ENCODE measurements around the gene COL1A1. TPM values are rescaled to one million over a fixed set of nuclear protein-coding genes. Genes with fewer than 3 reads are reported as not detected.

COL1A1 gene
- total RNA-seq, 1 experiment from 2014 or later, result 4.5 TPM

DNA sequence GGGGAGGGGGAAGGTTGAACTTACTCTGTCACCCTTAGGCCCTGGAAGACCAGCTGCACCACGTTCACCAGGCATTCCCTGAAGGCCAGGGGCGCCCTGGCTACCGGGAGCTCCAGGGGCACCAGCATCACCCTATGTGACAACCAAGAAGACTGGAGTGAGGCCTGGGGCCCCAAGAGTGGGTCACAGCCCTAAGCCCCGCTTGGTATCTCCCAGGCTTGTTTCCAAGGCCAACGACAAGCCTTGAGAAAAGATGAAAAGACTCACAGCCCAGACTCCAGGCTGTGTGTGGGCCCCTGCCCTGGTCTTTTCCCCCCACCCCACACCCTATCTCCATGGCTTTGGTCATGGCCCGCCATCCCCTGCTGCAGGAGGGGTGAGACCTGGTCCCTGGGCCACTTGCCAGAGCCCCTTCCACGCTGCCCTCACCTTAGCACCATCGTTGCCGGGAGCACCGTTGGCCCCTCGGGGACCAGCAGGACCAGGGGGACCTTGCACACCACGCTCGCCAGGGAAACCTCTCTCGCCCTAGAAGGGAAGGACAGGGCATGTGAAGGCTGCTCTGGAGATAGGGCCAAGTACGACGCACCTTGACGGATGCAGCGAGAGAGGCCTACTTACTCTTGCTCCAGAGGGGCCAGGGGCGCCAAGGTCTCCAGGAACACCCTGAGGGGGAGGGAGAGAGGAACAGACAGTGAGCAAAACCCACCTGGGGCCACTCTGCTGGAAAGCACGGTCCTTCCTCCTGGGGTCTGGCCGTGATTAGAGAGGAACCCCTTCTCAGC lies 9.9 kb downstream of the COL1A1 start:
- CTCF ChIA-PET, result interaction anchor here (1.0 to 2.7 kb wide), 4 partner anchors 14 to 22 kb away, joined by 4 to 17 read pairs (median 6); no protein-coding TSS in a partner anchor
- H3K27ac Mint-ChIP-seq (ENCODE audit: low read depth, unreplicated experiment), result no peak overlapping the region
- intact Hi-C loops (cut with micrococcal nuclease), result no loop called here
- no peak for DNase-seq (ENCODE audit: unreplicated experiment)
- BruUV-seq (replicated peaks), result no TSS peak
- TF ChIP-seq, protein P1, sequence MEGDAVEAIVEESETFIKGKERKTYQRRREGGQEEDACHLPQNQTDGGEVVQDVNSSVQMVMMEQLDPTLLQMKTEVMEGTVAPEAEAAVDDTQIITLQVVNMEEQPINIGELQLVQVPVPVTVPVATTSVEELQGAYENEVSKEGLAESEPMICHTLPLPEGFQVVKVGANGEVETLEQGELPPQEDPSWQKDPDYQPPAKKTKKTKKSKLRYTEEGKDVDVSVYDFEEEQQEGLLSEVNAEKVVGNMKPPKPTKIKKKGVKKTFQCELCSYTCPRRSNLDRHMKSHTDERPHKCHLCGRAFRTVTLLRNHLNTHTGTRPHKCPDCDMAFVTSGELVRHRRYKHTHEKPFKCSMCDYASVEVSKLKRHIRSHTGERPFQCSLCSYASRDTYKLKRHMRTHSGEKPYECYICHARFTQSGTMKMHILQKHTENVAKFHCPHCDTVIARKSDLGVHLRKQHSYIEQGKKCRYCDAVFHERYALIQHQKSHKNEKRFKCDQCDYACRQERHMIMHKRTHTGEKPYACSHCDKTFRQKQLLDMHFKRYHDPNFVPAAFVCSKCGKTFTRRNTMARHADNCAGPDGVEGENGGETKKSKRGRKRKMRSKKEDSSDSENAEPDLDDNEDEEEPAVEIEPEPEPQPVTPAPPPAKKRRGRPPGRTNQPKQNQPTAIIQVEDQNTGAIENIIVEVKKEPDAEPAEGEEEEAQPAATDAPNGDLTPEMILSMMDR (IDR thresholded peaks at IDR 0.05; ENCODE audit: unreplicated experiment), result no peak
- no peak overlapping the region for H3K4me3 Mint-ChIP-seq (ENCODE audit: unreplicated experiment)
- POLR2A ChIA-PET, result interaction anchor here (0.9 kb wide), 2 partner anchors 13 kb away, joined by 3 to 4 read pairs; no protein-coding TSS in a partner anchor
- no peaks in the 10 kb centered on the region for H3K4me1 Mint-ChIP-seq (ENCODE audit: insufficient read depth, unreplicated experiment)
- no peaks in the 10 kb centered on the region for H3K9me3 Mint-ChIP-seq (ENCODE audit: unreplicated experiment)
- H3K27me3 Mint-ChIP-seq (ENCODE audit: insufficient read depth, unreplicated experiment), result no peaks in the 10 kb centered on the region
- H3K36me3 Mint-ChIP-seq (ENCODE audit: insufficient read depth, unreplicated experiment), result peaks cover 12% of the 10 kb centered on the region

DNA sequence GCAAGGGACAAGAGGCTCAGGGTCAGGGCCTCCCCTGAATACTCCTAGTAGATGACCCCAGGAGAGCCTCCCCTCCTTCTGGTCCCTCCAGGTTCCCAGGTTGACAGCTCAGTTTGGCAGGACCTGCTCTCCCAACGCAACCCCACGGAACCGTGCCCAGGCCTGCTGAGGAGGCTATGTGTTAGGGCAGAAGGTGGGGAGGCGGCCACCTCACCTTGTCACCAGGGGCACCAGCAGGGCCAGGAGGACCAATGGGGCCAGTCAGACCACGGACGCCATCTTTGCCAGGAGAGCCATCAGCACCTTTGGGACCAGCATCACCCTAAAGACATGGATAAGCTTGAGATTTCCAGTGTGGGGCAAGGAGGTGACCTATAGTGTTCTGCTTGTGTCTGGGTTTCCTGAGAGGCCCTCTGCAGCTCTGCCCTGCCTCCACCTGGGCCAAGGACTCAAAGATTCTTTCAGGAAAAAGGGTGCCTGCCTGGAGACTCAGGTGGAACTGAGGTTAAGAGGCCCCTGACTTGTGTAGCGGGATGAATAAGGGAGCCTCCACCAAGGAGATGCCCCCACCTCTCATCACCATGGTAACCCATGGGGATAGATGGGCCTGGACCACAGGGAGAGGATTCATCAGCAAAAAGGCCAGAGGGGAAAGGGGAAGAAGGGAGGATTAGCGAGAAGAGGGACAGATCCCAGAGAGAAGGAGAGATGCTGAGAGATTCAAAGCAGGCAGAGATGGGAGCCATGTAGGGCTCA lies 10.7 kb downstream of the COL1A1 start:
- TF ChIP-seq, protein P1 (IDR thresholded peaks at IDR 0.05; ENCODE audit: unreplicated experiment), result no peak
- Mint-ChIP-seq H3K4me1 (ENCODE audit: insufficient read depth, unreplicated experiment) (no peaks in the 10 kb centered on the region), H3K9me3 (ENCODE audit: unreplicated experiment) (no peaks in the 10 kb centered on the region), H3K36me3 (ENCODE audit: insufficient read depth, unreplicated experiment) (peaks cover 12% of the 10 kb centered on the region), H3K27me3 (ENCODE audit: insufficient read depth, unreplicated experiment) (no peaks in the 10 kb centered on the region), H3K27ac (ENCODE audit: low read depth, unreplicated experiment) (no peak overlapping the region), H3K4me3 (ENCODE audit: unreplicated experiment) (no peak overlapping the region)
- intact Hi-C loops (cut with micrococcal nuclease), result no loop called here
- no peak for DNase-seq (ENCODE audit: unreplicated experiment)
- POLR2A ChIA-PET, result interaction anchor here (0.9 kb wide), 1 partner anchor 13 kb away, joined by 3 read pairs; no protein-coding TSS in a partner anchor
- CTCF ChIA-PET, result interaction anchor here (0.8 to 2.7 kb wide), 5 partner anchors 10 to 106 kb away, joined by 3 to 17 read pairs (median 4); no protein-coding TSS in a partner anchor
- no TSS peak for BruUV-seq (replicated peaks)

DNA sequence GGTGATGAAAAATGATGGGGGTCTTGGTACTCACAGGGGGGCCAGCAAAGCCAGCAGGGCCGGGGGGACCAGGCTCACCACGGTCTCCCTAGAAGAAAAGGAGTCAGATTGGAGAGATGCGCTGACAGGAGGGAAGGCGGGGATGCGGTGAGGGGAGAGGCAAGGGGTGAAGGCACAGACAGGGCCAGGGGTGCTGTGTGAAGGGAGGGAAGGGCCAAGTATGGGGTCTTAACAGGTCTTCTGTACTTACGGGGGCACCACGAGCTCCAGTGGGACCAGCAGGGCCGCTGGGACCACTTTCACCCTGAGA lies 11.2 kb downstream of the COL1A1 start:
- CTCF ChIA-PET, result interaction anchor here (0.8 to 2.7 kb wide), 4 partner anchors 9 to 107 kb away, joined by 3 to 17 read pairs (median 4); no protein-coding TSS in a partner anchor
- Mint-ChIP-seq H3K27me3 (ENCODE audit: insufficient read depth, unreplicated experiment) (no peaks in the 10 kb centered on the region), H3K4me1 (ENCODE audit: insufficient read depth, unreplicated experiment) (no peaks in the 10 kb centered on the region), H3K9me3 (ENCODE audit: unreplicated experiment) (no peaks in the 10 kb centered on the region), H3K4me3 (ENCODE audit: unreplicated experiment) (no peak overlapping the region), H3K36me3 (ENCODE audit: insufficient read depth, unreplicated experiment) (peaks cover 16% of the 10 kb centered on the region), H3K27ac (ENCODE audit: low read depth, unreplicated experiment) (no peak overlapping the region)
- POLR2A ChIA-PET, result interaction anchor here (0.9 kb wide), 1 partner anchor 12 kb away, joined by 3 read pairs; no protein-coding TSS in a partner anchor
- intact Hi-C loops (cut with micrococcal nuclease), result no loop called here
- DNase-seq (ENCODE audit: unreplicated experiment), result no peak
- no TSS peak for BruUV-seq (replicated peaks)
- TF ChIP-seq, protein P1 (IDR thresholded peaks at IDR 0.05; ENCODE audit: unreplicated experiment), result no peak

All from MCF 10A (cell line).